GM18951 (cell line): ENCODE data around the gene PRMT2.
"Not testable (repeated sequence)": the region's sequence is repeated elsewhere in the genome, so short reads cannot be mapped to it uniquely, and the experiment has no call there.

Source experiments
- POLR2A ChIP-seq: IDR thresholded peaks from 4 replicates; pipeline ENCODE4 v1.6.1; 2011; ENCODE audit warnings: mild to moderate bottlenecking; ENCODE audit not compliant: insufficient read length, insufficient read depth; ENCODE audit errors: extremely low read depth
- in situ Hi-C: fragments of 300-500 bp; cut with MboI; formaldehyde crosslinking; loops from one replicate; pipeline ENCODE4 v1.12.0; 2022; ENCODE audit warnings: low sequenced_read_pairs, mixed read lengths, inconsistent platforms; ENCODE audit not compliant: unreplicated experiment

PRMT2 gene

DNA sequence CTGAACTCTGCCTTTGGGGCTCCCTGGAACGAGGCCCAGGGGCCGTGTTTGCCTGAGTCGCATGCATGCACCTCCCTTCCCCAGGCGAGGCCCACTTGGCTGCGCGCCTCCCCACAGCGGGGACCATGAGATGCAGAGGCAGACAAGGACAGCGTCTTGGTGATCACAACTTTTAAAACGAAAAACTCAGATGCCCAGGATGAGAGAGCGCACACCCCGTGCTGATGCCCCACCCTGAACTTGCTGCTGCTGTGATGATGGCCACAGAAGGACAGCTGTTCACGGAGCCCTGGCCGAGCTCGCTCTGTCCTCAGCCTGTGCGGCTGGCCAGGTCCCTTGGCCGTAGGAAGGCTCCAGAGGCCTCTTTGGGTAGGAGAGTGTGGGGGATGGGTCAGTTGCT lies 11.4 kb upstream of the PRMT2 start:
- TF ChIP-seq POLR2A: no peak
- in situ Hi-C loops: no loop called here

DNA sequence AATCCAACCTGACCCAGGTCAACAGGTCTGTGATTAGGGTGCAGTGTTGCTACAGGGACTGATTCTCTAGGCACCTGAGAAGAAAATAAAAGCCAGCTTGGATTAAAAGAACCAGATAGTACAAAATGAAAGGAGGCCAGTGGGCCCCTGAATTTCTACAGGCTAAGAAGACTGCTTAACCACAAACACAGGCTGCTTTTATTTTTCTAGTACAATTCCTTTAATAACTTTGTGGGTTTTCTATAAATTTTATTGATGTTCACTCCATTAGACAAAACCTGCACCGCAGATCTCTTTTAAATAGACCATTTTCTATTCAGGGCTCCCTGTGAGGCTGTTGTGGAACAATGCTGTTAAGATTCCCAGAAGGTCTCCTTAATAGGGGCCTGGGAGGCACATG lies 9.7 kb upstream of the PRMT2 start:
- in situ Hi-C loops: no loop called here
- no peak for TF ChIP-seq POLR2A

DNA sequence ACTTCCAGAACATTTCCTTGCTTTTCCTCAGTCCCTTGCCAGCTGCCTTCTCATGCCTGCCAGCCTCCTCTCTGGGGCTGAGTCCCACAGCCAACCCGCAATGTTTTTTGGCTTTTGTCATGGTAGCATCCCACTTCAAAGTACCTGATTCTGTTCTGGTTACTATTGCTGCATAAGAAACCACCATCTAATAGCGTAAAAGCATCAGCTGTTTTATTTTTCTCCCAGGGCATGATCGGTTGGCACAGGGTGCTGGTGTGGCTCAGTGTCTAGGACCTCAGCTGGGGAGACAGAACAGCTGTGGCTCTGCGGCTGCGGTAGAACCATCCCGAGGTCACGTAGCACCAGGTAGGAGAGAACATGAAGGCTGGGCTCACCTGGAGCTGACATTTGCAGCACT lies 8.9 kb upstream of the PRMT2 start:
- in situ Hi-C loops: no loop called here
- no peak for TF ChIP-seq POLR2A

DNA sequence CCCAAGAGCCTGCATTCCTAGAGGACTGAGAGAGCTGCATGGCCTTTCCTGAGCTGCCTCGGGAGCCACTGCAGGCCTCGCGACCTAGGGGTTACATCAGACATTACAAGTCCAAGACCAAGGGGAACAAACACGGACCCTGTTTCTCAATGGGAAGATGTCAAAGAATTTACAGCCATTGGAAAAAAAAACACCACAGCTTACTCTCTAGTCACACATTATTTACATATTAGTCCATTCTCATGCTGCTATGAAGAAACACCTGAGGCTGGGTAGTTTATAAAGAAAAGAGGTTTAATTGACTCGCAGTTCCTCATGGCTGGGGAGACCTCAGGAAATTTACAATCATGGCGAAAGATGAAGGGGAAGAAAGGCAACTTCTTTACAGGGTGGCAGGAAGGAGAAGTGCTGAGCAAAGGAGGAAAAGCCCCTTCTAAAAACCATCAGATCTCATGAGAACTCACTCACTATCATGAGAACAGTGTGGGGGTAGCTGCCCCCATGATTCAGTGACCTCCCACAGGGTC lies 8.4 kb upstream of the PRMT2 start:
- in situ Hi-C loops: no loop called here
- no peak for TF ChIP-seq POLR2A

DNA sequence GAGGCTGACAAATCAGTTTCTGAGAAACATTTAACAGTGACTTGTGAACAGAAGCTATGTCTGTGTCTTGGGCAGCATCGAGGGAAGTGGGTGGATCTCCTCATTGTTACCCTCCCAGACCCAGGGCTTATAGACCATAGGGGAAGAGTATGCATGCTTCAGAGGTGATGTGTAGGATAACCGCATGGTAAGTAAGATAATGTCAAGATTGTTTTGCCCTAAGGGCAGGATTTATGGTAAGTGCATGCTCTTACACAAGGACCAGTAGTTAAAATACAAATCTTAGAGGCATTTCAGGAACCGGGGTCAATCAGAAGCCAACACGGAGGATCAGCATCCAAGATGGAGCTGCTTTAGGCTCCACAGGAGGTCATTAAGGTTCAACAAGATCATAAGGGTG lies 7.7 kb upstream of the PRMT2 start:
- in situ Hi-C loops: no loop called here
- no peak for TF ChIP-seq POLR2A

DNA sequence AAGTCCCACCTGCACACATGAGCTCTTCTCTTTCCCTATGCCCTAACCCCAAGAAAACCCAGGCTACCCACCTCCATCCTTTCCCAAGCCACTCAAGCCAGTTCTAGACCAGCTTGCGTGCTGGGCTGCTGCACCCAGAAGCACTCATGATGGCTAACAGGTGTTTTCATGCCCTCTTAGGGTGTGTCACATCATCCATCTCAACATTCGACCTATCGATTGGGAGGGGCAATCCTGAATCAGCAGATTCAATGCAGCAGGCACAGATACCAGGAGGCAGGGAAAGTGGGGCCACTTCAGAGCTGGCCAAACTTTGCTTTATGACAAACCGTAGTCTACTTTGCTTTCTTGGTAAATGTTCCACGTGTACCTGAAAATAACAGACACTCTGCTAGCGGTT lies 6.6 kb upstream of the PRMT2 start:
- no peak for TF ChIP-seq POLR2A
- in situ Hi-C loops: no loop called here

DNA sequence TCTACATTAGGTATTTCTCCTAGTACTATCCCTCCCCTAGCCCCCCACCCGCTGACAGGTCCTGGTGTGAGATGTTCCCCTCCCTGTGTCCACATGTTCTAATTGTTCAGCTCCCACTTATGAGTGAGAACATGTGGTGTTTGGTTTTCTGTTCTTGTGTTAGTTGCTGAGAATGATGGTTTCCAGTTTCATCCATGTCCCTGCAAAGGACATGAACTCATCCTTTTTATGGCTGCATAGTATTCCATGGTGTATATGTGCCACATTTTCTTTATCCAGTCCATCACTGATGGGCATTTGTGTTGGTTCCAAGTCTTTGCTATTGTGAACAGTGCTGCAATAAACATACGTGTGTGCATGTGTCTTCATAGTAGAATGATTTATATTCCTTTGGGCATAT lies 4.6 kb upstream of the PRMT2 start:
- in situ Hi-C loops: not testable (repeated sequence)

DNA sequence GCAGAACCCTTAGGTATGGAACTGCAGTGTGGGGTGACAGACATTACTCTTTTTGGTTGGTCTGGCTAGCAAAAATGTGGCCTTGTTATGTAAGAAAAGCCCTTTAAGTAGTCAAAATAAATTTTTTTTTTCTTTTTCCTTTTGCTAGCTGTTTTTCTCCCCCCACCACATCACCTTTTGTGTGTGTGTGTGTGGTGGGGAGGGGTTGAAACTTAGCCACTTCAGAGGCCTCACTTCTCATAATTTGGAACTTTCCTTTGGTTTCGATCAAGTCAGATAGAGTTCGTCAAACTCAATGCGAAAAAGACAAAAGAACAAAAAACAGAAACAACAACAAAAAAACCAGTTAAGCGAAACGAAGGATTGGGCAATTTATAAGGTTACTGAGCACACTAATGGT lies 1.9 kb upstream of the PRMT2 start:
- no peak for TF ChIP-seq POLR2A
- in situ Hi-C loops: no loop called here

DNA sequence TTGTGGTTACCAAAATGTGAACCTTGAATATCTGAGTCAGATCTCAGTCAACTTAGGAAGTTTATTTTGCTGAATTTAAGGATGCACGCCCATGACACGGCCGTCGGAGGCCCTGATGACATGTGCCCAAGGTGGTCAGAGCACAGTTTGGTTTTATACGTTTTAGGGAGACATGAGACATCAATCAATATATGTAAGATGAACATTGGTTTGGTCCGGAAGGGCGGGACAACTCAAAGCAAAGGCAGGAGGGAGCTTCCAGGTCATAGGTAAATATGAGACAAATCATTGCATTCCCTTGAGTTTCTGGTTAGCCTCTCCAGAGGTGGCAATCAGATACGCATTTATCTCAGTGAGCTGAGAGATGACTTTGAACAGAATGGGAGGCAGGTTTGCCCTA lies 1.0 kb upstream of the PRMT2 start:
- no peak for TF ChIP-seq POLR2A
- in situ Hi-C loops: no loop called here

DNA sequence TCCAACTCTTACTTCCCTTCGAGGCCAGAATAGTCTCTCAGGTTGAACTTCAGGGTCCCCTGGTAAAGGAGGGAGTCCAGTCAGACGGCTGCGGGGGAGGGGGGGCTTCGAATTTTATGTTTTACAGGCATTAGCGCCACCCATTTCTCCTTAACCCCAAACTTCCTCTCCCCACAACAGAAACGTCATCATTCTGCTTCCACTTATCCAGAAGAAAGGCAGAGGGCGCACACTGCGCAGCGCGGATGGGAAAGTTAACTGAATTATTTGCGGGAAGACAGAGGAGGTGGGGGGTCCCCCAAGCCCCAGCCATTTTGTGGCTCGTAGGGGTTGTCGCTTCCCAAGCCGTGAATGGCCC lies 529 bp upstream of the PRMT2 start:
- in situ Hi-C loops: no loop called here
- TF ChIP-seq POLR2A: no peak

DNA sequence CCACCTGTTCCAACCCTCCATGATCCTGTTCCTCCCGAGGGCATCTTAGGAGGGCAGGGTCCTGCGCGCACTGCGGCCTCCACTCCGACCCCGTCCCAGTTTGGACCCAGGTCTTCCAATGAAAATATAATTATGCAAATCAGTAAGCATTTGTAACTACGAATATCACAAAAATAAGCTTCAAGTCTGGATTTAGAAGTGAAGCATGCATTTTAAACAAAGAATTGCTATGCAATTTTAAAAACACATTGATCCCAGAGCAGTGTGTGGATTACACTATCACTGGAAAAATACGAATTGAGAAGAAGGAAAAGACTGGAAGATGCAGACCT lies 673 bp downstream of the PRMT2 start:
- in situ Hi-C loops: no loop called here

DNA sequence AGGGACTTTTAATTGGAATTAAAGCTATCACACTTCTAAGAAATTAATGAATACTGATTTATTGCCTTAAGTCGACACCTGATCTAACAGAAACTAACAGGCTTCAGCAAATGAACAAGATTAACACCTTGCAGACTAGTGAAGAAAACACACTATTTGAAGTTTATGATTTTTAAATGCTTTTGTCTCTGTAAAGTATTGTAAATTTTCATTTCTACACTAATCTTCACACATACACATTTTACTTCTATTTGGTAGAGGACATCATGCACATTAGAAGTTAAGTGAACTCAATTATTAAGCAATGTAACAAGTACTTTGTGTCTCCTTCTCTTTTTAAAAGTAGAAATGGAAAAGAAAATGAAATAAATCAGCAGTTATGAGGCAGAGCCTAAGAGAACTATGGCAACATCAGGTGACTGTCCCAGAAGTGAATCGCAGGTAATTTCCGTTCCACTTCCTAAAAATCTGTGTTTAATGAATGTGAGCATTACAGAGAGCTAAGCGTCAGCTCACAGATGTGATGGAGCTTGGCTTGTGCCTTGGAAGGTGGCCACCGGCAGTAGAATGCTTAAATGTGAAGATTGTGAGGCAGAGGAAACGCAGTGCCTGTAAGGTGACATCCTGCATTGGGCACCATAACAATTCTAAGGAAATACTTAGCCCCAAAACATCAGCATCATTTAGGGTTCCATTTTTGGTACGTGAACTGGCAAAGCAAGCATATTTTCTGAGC lies 1.2 kb downstream of the PRMT2 start:
- TF ChIP-seq POLR2A: no peak
- in situ Hi-C loops: no loop called here

More for the DNA sequence above, 673 bp downstream of the PRMT2 start:
- no peak for TF ChIP-seq POLR2A

DNA sequence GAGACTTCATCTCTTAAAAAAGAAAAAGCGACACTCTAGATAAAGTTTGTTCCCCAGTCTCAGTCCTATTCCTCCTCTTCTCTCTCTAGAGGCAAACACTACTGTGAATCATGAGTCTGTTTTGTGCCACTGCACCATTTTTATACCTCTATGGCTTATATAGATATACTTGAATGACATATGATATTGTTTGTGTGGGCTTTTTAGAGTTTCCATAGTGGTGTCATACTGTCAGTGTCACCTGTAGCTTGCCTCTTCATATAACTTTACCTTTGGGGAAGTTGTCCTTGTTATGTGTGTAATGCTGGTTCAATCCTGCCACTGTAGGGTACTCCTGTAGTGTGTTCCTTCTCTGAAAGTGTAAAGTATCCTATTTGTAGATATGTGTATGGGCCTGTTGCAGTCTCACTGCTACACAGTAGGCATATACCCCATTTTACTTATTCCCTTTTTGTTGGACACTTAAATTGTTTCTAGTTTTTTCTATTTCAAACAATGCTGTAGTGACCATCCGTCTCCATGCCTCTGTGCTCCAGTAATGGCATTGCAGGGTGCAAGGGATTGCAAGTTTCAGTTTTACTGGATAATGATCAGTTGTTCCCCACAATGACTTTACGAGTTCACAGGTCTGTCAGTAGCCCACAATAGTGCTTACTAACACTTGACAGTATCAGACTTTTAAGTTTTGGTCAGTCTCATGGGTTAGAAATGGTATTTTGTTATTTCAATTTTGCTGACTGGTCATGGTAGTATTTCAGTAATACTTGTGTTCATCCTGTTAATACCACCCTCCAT lies 2.7 kb downstream of the PRMT2 start:
- TF ChIP-seq POLR2A: no peak
- in situ Hi-C loops: no loop called here
